ENCODE data around the gene FADS6.

DNA sequence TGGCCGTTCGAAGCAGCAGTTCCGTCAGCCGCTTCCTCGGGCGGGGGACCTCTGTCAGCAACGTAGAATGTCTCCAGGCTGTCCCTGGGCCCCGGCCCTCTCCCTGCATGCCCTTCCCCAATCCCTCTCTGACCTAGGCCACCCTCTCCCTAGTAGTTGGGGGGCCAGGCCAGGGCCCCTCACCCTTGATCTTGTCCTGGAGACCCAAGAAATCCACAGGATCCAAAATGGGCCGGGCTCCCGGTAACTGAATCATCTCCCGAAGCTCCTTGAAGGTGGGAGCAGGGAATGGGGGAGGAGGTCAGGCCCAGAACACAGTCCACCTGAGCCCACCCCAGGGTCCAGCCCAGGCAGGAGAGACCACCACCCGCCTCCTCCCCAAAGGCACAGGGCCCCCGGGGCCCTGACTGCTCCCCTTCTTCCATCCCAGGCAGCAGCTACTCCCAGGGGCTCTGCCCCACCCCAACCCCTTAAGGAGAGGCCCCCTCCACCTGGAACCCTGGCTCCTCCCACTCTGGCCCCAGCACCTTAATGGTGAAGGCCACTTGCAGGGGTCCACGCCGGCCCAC is 29.1 kb downstream of the FADS6 start:
- TF ChIP-seq, protein P1, sequence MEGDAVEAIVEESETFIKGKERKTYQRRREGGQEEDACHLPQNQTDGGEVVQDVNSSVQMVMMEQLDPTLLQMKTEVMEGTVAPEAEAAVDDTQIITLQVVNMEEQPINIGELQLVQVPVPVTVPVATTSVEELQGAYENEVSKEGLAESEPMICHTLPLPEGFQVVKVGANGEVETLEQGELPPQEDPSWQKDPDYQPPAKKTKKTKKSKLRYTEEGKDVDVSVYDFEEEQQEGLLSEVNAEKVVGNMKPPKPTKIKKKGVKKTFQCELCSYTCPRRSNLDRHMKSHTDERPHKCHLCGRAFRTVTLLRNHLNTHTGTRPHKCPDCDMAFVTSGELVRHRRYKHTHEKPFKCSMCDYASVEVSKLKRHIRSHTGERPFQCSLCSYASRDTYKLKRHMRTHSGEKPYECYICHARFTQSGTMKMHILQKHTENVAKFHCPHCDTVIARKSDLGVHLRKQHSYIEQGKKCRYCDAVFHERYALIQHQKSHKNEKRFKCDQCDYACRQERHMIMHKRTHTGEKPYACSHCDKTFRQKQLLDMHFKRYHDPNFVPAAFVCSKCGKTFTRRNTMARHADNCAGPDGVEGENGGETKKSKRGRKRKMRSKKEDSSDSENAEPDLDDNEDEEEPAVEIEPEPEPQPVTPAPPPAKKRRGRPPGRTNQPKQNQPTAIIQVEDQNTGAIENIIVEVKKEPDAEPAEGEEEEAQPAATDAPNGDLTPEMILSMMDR (IDR thresholded peaks at IDR 0.05; ENCODE audit: poor library complexity, severe bottlenecking): no peak
- no peak for TF ChIP-seq EZH2 (IDR thresholded peaks at IDR 0.05; ENCODE audit: borderline replicate concordance, insufficient read depth, low read length, poor library complexity, severe bottlenecking)
